SK-N-SH (cell line): ENCODE measurements around the gene PLXNA4.

Experiments used
- GABPA ChIP-seq: IDR thresholded peaks from 2 replicates; pipeline ENCODE4 v1.4.0; 2012; ENCODE audit warnings: low read depth, mild to moderate bottlenecking
- MAX ChIP-seq: IDR thresholded peaks from 2 replicates; pipeline ENCODE4 v1.4.0; 2012; ENCODE audit warnings: low read depth
- MXI1 ChIP-seq: IDR thresholded peaks from 2 replicates; pipeline ENCODE4 v1.6.1; 2012; ENCODE audit warnings: mild to moderate bottlenecking, low read depth, low read length, improper control_type of control experiment
- POLR2AphosphoS5 ChIP-seq: IDR thresholded peaks from 2 replicates; pipeline ENCODE4 v1.6.1; 2012; ENCODE audit warnings: low read depth, low read length
- REST ChIP-seq: IDR thresholded peaks from 2 replicates; pipeline ENCODE4 v1.6.1; 2012; ENCODE audit warnings: mild to moderate bottlenecking, low read depth, low read length, moderate library complexity
- TF ChIP-seq, protein P1 (sequence below): fragments of 150-350 bp; IDR thresholded peaks from 2 replicates; pipeline ENCODE4 v1.6.1; 2017; ENCODE audit warnings: antibody characterized with exemption, low read length, low read depth, borderline replicate concordance
- TF ChIP-seq, protein P2 (sequence below): fragments of 200-600 bp; sonication (generic); IDR thresholded peaks from 2 replicates; pipeline ENCODE4 v1.6.1; 2017; ENCODE audit warnings: antibody characterized with exemption, mild to moderate bottlenecking, moderate library complexity

- TF ChIP-seq MAX, result no peak
- TF ChIP-seq, protein P1, sequence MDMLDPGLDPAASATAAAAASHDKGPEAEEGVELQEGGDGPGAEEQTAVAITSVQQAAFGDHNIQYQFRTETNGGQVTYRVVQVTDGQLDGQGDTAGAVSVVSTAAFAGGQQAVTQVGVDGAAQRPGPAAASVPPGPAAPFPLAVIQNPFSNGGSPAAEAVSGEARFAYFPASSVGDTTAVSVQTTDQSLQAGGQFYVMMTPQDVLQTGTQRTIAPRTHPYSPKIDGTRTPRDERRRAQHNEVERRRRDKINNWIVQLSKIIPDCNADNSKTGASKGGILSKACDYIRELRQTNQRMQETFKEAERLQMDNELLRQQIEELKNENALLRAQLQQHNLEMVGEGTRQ, result no peak
- no peak for TF ChIP-seq GABPA
- TF ChIP-seq REST, result no peak
- no peak for TF ChIP-seq POLR2AphosphoS5
- TF ChIP-seq, protein P2, sequence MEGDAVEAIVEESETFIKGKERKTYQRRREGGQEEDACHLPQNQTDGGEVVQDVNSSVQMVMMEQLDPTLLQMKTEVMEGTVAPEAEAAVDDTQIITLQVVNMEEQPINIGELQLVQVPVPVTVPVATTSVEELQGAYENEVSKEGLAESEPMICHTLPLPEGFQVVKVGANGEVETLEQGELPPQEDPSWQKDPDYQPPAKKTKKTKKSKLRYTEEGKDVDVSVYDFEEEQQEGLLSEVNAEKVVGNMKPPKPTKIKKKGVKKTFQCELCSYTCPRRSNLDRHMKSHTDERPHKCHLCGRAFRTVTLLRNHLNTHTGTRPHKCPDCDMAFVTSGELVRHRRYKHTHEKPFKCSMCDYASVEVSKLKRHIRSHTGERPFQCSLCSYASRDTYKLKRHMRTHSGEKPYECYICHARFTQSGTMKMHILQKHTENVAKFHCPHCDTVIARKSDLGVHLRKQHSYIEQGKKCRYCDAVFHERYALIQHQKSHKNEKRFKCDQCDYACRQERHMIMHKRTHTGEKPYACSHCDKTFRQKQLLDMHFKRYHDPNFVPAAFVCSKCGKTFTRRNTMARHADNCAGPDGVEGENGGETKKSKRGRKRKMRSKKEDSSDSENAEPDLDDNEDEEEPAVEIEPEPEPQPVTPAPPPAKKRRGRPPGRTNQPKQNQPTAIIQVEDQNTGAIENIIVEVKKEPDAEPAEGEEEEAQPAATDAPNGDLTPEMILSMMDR, result no peak
- no peak for TF ChIP-seq MXI1
These were observed 85.8 kb downstream of the PLXNA4 start for GRCh38 chr7:132490474-132490873.
